Occipital lobe (tissue), 2 donors: ENCODE data around the gene PMFBP1. TPM values are rescaled to one million over a fixed set of nuclear protein-coding genes. Genes with fewer than 3 reads are reported as not detected.
"Not testable (repeated sequence)": the region's sequence is repeated elsewhere in the genome, so short reads cannot be mapped to it uniquely, and the experiment has no call there.

Source experiments
- DNase-seq: peaks from one replicate; lab custom pipeline; 2025; lab: John Stamatoyannopoulos, UW
- total RNA-seq: library from RNA; depleted of rRNA; stranded (reverse); fragments of >200 nt; gene quantifications from one replicate; pipeline ENCODE4 v1.2.3, GENCODE V29; 2014

The PMFBP1 gene
- total RNA-seq, 1 donor from 2014 or later, result 2.5 TPM

GRCh38 chr16:72108353-72109102, 63.4 kb downstream of the PMFBP1 start:
- DNase-seq, result no peak

GRCh38 chr16:72107371-72107770, 64.6 kb downstream of the PMFBP1 start:
- DNase-seq, result no peak

- DNase-seq, result no peak
Measured at GRCh38 chr16:72105978-72106377, 66.0 kb downstream of the PMFBP1 start.

- no peak for DNase-seq
Measured at GRCh38 chr16:72104905-72105304, 67.0 kb downstream of the PMFBP1 start.

- DNase-seq, result no peak
Measured at GRCh38 chr16:72101195-72101594, 70.8 kb downstream of the PMFBP1 start.

- DNase-seq, result peak; percentile 7
Measured at GRCh38 chr16:72099377-72099818, 72.6 kb downstream of the PMFBP1 start.

GRCh38 chr16:72098936-72099335, 73.0 kb downstream of the PMFBP1 start:
- no peak for DNase-seq

- DNase-seq, result no peak
Measured at GRCh38 chr16:72094266-72094610, 77.7 kb downstream of the PMFBP1 start.

GRCh38 chr16:72093448-72094265, 78.3 kb downstream of the PMFBP1 start, which contains the start of the genes DHX38 and TXNL4B:
TSS of gene DHX38 (plus strand) at chr16:72093847. CDS start at chr16:72096158, 2,311 bp downstream.
TSS of gene TXNL4B (minus strand) at chr16:72093620. CDS start at chr16:72090749, 2,871 bp downstream.
- DNase-seq, result peak; percentile 97

- no peak for DNase-seq
Measured at GRCh38 chr16:72092832-72093447, 79.0 kb downstream of the PMFBP1 start.

- no peak for DNase-seq
Measured at GRCh38 chr16:72091217-72091616, 80.7 kb downstream of the PMFBP1 start.

- DNase-seq, result no peak
Measured at GRCh38 chr16:72085002-72085401, 87.0 kb downstream of the PMFBP1 start.

GRCh38 chr16:72084445-72084844, 87.5 kb downstream of the PMFBP1 start:
- no peak for DNase-seq

GRCh38 chr16:72083778-72084404, 88.1 kb downstream of the PMFBP1 start:
- no peak for DNase-seq

- DNase-seq, result not testable (repeated sequence)
Measured at GRCh38 chr16:72076991-72077706, 94.8 kb downstream of the PMFBP1 start.

- not testable (repeated sequence) for DNase-seq
Measured at GRCh38 chr16:72075067-72075466, 96.9 kb downstream of the PMFBP1 start.

GRCh38 chr16:72073560-72074230, 98.3 kb downstream of the PMFBP1 start:
- peak; percentile 17 for DNase-seq

- no peak for DNase-seq
Measured at GRCh38 chr16:72072514-72073342, 99.2 kb downstream of the PMFBP1 start.
